AG09309 (cell line): ENCODE data around the gene VPS54.
"Not testable (repeated sequence)": the region's sequence is repeated elsewhere in the genome, so short reads cannot be mapped to it uniquely, and the experiment has no call there.

Experiments used
- DNase-seq: peaks from one replicate; pipeline ENCODE4 v3.0.0-alpha.2; 2010; ENCODE audit warnings: low read depth
- H3K4me3 ChIP-seq: 2 replicates; pipeline ENCODE4 v1.5.1; 2011; ENCODE audit warnings: mild to moderate bottlenecking, low read depth, low read length, moderate library complexity; ENCODE audit not compliant: control insufficient read depth
- TF ChIP-seq, protein P1 (sequence below): IDR thresholded peaks from 2 replicates; pipeline ENCODE4 v1.5.1; 2011; ENCODE audit warnings: mild to moderate bottlenecking, low read depth, low read length, inconsistent platforms; ENCODE audit not compliant: insufficient read depth, control insufficient read depth; ENCODE audit errors: missing control alignments

Gene VPS54

DNA sequence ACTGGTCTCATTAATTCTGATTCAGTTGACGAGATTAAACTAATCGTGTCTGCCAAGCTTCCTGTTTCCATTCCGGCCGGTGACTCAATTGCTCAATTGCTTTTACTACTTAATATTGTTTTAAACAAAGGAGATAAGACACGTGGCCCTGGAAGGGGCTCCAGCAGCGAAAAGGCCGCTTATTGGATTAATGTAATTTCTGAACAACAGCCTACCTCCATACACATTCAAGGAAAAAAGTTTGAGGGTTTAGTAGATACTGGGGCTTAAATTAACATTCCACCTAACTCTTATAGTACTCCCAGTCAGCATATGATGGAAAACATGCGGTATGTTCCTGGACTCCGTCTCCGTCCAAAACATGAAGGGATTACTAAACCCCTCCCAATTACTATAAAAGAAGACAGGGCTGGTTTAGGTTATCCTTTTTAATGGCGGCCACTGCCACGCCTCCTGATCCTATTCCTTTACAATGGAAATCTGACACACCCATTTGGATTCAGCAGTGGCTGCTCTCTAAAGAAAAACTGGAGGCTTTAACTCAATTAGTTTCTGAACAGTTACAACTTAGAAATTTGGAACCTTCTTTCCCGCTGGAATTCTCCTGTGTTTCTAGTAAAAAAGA lies 27.1 kb downstream of the VPS54 start:
- DNase-seq = no peak
- TF ChIP-seq, protein P1, sequence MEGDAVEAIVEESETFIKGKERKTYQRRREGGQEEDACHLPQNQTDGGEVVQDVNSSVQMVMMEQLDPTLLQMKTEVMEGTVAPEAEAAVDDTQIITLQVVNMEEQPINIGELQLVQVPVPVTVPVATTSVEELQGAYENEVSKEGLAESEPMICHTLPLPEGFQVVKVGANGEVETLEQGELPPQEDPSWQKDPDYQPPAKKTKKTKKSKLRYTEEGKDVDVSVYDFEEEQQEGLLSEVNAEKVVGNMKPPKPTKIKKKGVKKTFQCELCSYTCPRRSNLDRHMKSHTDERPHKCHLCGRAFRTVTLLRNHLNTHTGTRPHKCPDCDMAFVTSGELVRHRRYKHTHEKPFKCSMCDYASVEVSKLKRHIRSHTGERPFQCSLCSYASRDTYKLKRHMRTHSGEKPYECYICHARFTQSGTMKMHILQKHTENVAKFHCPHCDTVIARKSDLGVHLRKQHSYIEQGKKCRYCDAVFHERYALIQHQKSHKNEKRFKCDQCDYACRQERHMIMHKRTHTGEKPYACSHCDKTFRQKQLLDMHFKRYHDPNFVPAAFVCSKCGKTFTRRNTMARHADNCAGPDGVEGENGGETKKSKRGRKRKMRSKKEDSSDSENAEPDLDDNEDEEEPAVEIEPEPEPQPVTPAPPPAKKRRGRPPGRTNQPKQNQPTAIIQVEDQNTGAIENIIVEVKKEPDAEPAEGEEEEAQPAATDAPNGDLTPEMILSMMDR = no peak
- H3K4me3 ChIP-seq = no peak overlapping the region

DNA sequence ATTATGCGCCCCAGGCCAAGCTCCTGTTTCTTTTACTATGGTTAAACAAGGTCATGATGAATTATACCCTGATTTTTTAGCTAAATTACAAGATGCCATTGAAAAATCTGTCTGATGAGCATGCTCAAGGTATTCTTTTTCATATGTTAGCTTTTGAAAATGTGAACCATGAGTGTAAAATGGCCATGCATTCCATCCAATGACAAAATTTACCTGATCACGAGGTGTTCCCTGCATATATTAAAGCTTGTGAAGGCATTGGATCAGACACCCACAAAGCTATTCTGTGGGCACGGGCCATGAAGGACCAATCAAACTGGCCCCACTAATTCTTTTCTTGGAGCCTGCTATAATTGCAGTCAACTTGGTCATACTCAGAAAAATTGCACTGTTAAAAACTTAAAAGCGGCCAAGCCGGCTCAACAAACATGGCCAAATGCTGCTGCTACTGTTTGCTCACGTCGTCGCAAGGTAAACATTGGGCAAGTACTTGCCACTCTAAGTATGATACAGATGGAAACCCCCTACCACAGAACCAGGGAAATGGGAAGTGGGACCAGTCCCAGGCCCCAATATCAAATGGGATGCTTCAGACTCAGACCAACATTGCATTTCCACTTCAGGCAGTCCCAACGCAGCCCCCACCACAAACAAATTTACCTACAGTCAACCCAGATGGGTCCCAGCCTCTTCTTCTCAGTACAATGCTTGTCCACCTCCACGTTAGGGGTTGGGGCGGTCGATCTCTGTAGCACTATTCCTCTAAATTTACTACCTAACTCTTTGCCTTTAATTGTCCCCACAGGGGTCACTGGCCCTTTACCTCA lies 27.8 kb downstream of the VPS54 start:
- not testable (repeated sequence) for H3K4me3 ChIP-seq, DNase-seq

DNA sequence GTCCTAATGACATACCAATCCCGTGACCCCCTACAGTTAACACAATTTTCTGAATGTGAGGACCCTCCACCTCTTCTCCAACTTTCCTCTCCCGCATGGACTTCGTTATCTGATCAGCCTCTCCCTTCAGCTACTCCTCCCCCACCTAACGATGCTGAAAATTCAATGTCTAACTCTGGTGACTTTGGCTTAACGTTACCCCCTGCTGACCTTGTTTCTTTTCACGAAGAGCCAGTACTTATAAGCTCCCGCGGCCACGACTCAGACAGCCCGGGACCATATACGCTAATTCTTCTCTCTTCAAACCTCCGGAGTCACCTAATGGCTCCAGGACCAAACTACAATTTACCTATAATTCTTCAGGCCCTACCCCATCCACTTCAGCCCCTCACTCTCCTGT lies 29.2 kb downstream of the VPS54 start:
- TF ChIP-seq, protein P1 = no peak
- no peak for DNase-seq
- H3K4me3 ChIP-seq = no peak overlapping the region

DNA sequence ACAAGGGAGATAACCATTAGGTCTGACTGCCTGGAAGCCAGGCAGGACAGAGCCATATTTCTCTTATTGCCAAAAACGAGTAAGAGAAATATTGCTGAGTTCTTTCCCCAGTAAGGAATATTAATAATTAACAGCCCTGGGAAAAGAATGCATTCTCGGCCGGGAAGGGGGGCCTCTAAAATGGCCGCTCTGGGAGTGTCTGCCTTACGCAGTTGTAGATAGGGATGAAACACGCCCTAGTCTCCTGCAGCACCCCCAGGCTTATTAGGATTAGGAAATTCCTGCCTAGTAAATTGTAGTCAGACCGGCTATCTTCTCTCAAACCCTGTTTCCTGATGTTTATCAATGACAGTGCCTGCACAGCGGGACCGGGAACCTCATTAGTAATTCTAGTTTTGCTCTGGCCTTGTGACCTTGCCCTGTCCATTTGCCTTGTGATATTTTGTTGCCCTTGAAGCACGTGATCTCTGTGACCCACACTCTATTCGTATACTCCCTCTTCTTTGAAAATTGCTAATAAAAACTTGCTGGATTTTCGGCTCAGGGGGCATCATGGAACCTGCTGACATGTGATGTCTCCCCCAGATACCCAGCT lies 30.3 kb downstream of the VPS54 start:
- not testable (repeated sequence) for DNase-seq, H3K4me3 ChIP-seq

DNA sequence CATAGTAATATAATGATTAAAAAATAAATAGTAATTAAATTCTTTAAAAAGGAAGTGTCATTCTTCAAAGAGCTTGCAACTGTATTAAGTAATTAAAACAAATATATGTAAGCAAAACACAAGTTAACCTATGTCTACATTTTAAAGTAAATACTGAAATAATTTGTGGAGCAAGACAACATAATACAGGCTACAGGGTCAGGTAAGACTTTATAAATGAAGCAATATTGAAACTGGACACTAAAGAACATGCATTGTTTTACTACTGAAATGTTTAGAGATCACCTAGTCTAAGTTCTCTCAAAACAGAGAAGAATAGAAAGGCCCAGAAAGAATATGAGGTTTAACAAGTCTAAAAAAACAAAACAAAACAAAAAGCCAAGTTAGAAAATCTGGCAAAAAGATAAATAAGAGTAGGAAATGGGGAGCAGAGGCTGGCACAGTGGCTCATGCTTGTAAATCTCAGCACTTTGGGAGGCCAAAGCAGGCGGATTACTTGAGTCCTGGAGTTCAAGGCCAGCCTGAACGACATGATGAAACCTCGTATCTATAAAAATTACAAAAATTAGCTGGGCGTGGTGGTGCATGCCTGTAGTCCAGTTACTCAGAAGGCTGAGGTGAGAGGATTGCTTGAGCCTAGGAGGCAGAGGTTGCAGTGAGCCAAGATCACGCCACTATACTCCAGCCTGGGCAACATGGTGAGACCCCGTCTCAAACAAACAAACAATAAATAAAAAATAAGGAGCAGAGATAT lies 34.4 kb downstream of the VPS54 start:
- H3K4me3 ChIP-seq = no peak overlapping the region
- no peak for DNase-seq
- TF ChIP-seq, protein P1 = no peak

DNA sequence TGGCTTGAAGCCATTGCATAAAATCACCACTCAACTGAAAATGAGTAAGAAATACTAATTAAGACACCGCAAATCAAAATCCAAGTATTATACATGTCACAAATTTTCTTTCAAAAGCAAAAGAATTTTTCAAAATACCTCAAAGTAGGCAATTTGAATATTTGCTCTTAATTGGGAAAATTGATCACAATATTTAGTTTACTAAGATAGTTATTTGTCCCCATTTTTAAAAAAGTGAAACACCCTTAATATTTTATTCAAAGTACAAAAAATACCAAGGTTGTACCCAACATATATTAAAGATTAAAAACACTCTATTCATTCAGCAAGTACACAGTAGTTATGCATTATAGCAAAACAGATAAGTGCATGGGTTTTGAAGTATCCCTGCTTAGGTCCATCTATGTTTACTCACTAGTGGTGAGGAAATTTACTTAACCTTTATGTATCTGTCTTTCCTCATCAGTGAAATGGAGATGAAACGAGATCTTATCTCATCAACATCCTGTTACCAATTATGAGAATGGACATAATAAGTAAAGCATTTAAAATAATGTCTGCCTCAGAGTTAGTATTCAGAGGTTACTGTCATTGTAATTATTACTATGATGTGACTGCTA lies 35.1 kb downstream of the VPS54 start:
- TF ChIP-seq, protein P1 = no peak
- H3K4me3 ChIP-seq = no peak overlapping the region
- no peak for DNase-seq

DNA sequence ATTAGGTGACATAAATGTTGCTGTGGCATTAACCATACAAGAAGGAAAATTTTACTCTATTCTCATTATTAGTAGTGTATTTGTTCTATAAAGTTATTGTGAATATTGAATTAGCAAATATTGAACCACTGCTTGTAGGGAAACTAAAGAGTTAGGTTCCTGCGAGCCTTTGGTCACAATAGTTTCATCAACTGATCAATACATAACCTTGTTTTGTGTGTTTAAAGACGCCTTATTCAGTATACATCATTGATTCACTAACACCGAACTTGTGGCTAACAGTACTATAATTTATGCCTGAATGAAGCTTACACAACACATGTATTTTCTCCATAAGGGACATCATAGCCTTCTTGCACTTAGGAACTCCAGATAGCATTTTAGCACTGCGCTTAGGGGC lies 36.9 kb downstream of the VPS54 start:
- TF ChIP-seq, protein P1 = no peak
- DNase-seq = no peak
- H3K4me3 ChIP-seq = no peak overlapping the region
